Measurements from ENCODE around the gene USP53.

DNA sequence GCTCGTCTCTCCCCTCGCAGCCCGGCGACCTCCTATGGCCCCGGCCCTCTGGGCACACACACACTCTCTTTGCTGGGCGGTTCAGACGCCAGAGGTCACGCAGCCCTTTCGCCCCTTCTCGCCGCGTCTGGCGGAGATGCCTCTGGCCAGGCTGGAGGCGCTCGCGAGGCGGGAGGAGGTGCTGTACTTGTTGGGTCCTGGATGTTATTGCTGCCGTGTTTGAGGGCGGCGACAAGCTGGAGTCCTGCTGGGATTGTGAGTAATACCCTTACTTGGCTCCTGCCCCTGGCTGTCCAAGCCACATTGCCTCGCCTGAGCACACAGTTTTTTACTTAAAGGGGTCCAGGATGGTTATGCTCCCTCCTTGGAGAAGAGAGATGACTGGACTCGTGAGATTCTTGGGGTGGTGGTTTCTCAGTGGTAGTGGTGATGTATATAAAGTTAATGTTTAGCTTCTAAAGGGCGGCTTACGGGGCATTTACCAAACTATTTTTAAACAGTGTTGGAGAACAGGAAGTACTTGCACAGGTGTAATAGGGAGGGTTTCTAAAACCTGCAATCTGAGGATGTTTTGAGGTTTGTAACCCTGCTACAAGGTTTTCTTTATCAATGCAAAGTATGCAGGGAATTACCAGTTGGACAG is 572 bp downstream of the USP53 start:
- TF ChIP-seq ZNF274 (IDR thresholded peaks at IDR 0.05; ENCODE audit: low read depth, low read length) (no peak), YY1 (IDR thresholded peaks at IDR 0.05; ENCODE audit: insufficient read depth, insufficient read length) (no peak), SUZ12 (IDR thresholded peaks at IDR 0.05; ENCODE audit: extremely low read depth, insufficient read depth, insufficient read length) (no peak)
